ENCODE data around the gene SLC13A1. TPM values are rescaled to one million over a fixed set of nuclear protein-coding genes. Genes with fewer than 3 reads are reported as not detected.

SLC13A1 gene
- total RNA-seq, 1 experiment from 2014 or later = 0.04 TPM

- Mint-ChIP-seq H3K36me3 (no peaks in the 10 kb centered on the region), H3K4me3 (no peak overlapping the region), H3K27ac (no peak overlapping the region), H3K9me3 (no peaks in the 10 kb centered on the region), H3K27me3 (ENCODE audit: low read depth) (no peaks in the 10 kb centered on the region), H3K4me1 (no peaks in the 10 kb centered on the region)
- DNase-seq (ENCODE audit: low spot score) = no peak
- CTCF ChIA-PET = no interaction called here
- no peak for ATAC-seq
- POLR2A ChIA-PET = no interaction called here
- TF ChIP-seq ZNF423 (CRISPR knock-in tag; IDR thresholded peaks at IDR 0.05) (no peak), JUN (CRISPR knock-in tag; IDR thresholded peaks at IDR 0.05) (no peak), RELA (CRISPR knock-in tag; IDR thresholded peaks at IDR 0.05; ENCODE audit: borderline replicate concordance) (no peak), SMAD3 (CRISPR knock-in tag; IDR thresholded peaks at IDR 0.05; ENCODE audit: borderline replicate concordance) (no peak), ZNF232 (CRISPR knock-in tag; IDR thresholded peaks at IDR 0.05) (no peak), MAX (CRISPR knock-in tag; IDR thresholded peaks at IDR 0.05) (no peak), ZNF512 (CRISPR knock-in tag; IDR thresholded peaks at IDR 0.05; ENCODE audit: borderline replicate concordance) (no peak), ZNF416 (CRISPR knock-in tag; IDR thresholded peaks at IDR 0.05) (no peak), ZNF317 (CRISPR knock-in tag; IDR thresholded peaks at IDR 0.05; ENCODE audit: borderline replicate concordance, low read depth) (no peak), ZBTB43 (CRISPR knock-in tag; IDR thresholded peaks at IDR 0.05) (no peak), ERG (CRISPR knock-in tag; IDR thresholded peaks at IDR 0.05) (no peak), CDX4 (CRISPR knock-in tag; IDR thresholded peaks at IDR 0.05; ENCODE audit: borderline replicate concordance) (no peak), PREB (CRISPR knock-in tag; IDR thresholded peaks at IDR 0.05; ENCODE audit: borderline replicate concordance) (no peak), KAT7 (CRISPR knock-in tag; IDR thresholded peaks at IDR 0.05; ENCODE audit: borderline replicate concordance) (no peak), CBFB (CRISPR knock-in tag; IDR thresholded peaks at IDR 0.05; ENCODE audit: low read depth) (no peak)
These were observed 51.0 kb downstream of the SLC13A1 start for GRCh38 chr7:123148813-123149212.

GRCh38 chr7:123143252-123144006 is 56.3 kb downstream of the SLC13A1 start:
- ChIA-PET POLR2A (no interaction called here), CTCF (interaction anchor here (1.1 to 1.6 kb wide), 2 partner anchors 11 kb away, joined by 3 to 5 read pairs; no protein-coding TSS in a partner anchor)
- H3K27me3 Mint-ChIP-seq (ENCODE audit: low read depth) = no peaks in the 10 kb centered on the region; the same call in 1 of the 2 replicates
- H3K36me3 Mint-ChIP-seq = no peaks in the 10 kb centered on the region
- no peak overlapping the region for H3K27ac Mint-ChIP-seq
- ATAC-seq (no peak), DNase-seq (ENCODE audit: low spot score) (no peak)
- no peaks in the 10 kb centered on the region for H3K9me3 Mint-ChIP-seq
- TF ChIP-seq MLX (CRISPR knock-in tag; IDR thresholded peaks at IDR 0.05) = no peak
- TF ChIP-seq FOXK1 (CRISPR knock-in tag; IDR thresholded peaks at IDR 0.05) = no peak
- H3K4me1 Mint-ChIP-seq = no peaks in the 10 kb centered on the region
- no peak overlapping the region for H3K4me3 Mint-ChIP-seq
